OCI-LY7 (cell line): ENCODE results near the gene PLXNB1. TPM values are rescaled to one million over a fixed set of nuclear protein-coding genes. Genes with fewer than 3 reads are reported as not detected.

Experiments used
- BruUV-seq: library from RNA; stranded (reverse); fragments of 400-500 nt; replicated peaks from 2 replicates; lab custom pipeline; 2021; lab: Mats Ljungman, UMichigan
- CTCF ChIA-PET: fragments of 300-600 bp; sonication (Branson Sonifier 250); formaldehyde crosslinking; loops from one replicate; lab custom pipeline; 2022; ENCODE audit warnings: antibody characterized with exemption; ENCODE audit not compliant: unreplicated experiment; lab: Charles Lee
- POLR2A ChIA-PET: fragments of 300-600 bp; sonication (Branson Sonifier 250); formaldehyde crosslinking; loops from one replicate; lab custom pipeline; 2022; ENCODE audit warnings: antibody characterized with exemption; lab: Charles Lee
- DNase-seq: peaks from one replicate; pipeline ENCODE4 v3.0.0-alpha.2; 2015; ENCODE audit warnings: low spot score
- H2AFZ ChIP-seq: fragments of 200-600 bp; sonication (generic), shearing (Covaris generic); 2 replicates; pipeline ENCODE4 v1.6.1; 2014; ENCODE audit warnings: mild to moderate bottlenecking, antibody characterized with exemption, low read length, moderate library complexity
- H3K27ac ChIP-seq: fragments of 200-600 bp; sonication (generic); 2 replicates; pipeline ENCODE4 v1.5.1; 2014; ENCODE audit warnings: mixed run types, low read depth, mild to moderate bottlenecking, moderate library complexity, low read length, inconsistent platforms; ENCODE audit not compliant: poor library complexity, severe bottlenecking
- H3K36me3 ChIP-seq: fragments of 200-600 bp; sonication (generic); 2 replicates; pipeline ENCODE4 v1.6.1; 2014; ENCODE audit warnings: mild to moderate bottlenecking, antibody characterized with exemption, low read length, moderate library complexity, mixed read lengths; ENCODE audit not compliant: insufficient read depth
- H3K4me1 ChIP-seq: fragments of 200-600 bp; sonication (generic); 2 replicates; pipeline ENCODE4 v1.5.1; 2014; ENCODE audit warnings: mild to moderate bottlenecking, low read length; ENCODE audit not compliant: insufficient read depth, poor library complexity, severe bottlenecking
- H3K4me2 ChIP-seq: fragments of 200-600 bp; sonication (generic); 2 replicates; pipeline ENCODE4 v1.6.1; 2014; ENCODE audit warnings: mild to moderate bottlenecking, low read length
- H3K4me3 ChIP-seq: fragments of 200-600 bp; sonication (generic); 2 replicates; pipeline ENCODE4 v1.5.1; 2014; ENCODE audit warnings: mild to moderate bottlenecking, low read depth, low read length; ENCODE audit not compliant: poor library complexity, severe bottlenecking
- H3K79me2 ChIP-seq: fragments of 200-600 bp; sonication (generic); 2 replicates; pipeline ENCODE4 v1.6.1; 2016; ENCODE audit warnings: low read depth, mild to moderate bottlenecking, low read length, moderate library complexity, mixed read lengths; ENCODE audit not compliant: insufficient read depth
- H3K9me2 ChIP-seq: fragments of 200-600 bp; sonication (generic); 2 replicates; pipeline ENCODE4 v1.6.1; 2016; ENCODE audit warnings: mild to moderate bottlenecking, low read length, mixed read lengths; ENCODE audit not compliant: insufficient read depth
- H3K9me3 ChIP-seq: fragments of 200-600 bp; sonication (generic); 2 replicates; pipeline ENCODE4 v1.6.1; 2014; ENCODE audit warnings: mild to moderate bottlenecking, mixed run types, low read length, mixed read lengths
- H4K20me1 ChIP-seq: fragments of 200-600 bp; sonication (generic); 2 replicates; pipeline ENCODE4 v1.6.1; 2014; ENCODE audit warnings: mild to moderate bottlenecking, antibody characterized with exemption, low read length, moderate library complexity, mixed read lengths; ENCODE audit not compliant: insufficient read depth
- EZH2phosphoT487 ChIP-seq: fragments of 200-600 bp; sonication (generic); IDR thresholded peaks from 2 replicates; pipeline ENCODE4 v1.6.1; 2018; ENCODE audit warnings: low read depth, borderline replicate concordance, mild to moderate bottlenecking, mixed run types, antibody characterized with exemption, low read length, moderate library complexity, mixed read lengths
- intact Hi-C: fragments of 100-400 bp; cut with micrococcal nuclease; formaldehyde crosslinking; loops from one replicate; pipeline ENCODE4 v1.10.0; 2022; ENCODE audit not compliant: unreplicated experiment
- total RNA-seq, 2 experiments: library from RNA; depleted of rRNA in 1 of 2; stranded (reverse); fragments of >200 nt in 1 of 2; shearing (Covaris generic) in 1 of 2; gene quantifications; 2 replicates each; pipeline ENCODE4 v1.2.3, GENCODE V29; 2014 to 2022
- TF ChIP-seq, protein P1 (sequence below): fragments of 200-600 bp; sonication (generic); conservative IDR thresholded peaks from 2 replicates; pipeline ENCODE4 v1.5.1; 2014; ENCODE audit warnings: mild to moderate bottlenecking, antibody characterized with exemption, low read length, moderate library complexity, mixed read lengths

Gene PLXNB1
- total RNA-seq, 2 experiments from 2014 or later, result 4.4 to 6.4 TPM

DNA sequence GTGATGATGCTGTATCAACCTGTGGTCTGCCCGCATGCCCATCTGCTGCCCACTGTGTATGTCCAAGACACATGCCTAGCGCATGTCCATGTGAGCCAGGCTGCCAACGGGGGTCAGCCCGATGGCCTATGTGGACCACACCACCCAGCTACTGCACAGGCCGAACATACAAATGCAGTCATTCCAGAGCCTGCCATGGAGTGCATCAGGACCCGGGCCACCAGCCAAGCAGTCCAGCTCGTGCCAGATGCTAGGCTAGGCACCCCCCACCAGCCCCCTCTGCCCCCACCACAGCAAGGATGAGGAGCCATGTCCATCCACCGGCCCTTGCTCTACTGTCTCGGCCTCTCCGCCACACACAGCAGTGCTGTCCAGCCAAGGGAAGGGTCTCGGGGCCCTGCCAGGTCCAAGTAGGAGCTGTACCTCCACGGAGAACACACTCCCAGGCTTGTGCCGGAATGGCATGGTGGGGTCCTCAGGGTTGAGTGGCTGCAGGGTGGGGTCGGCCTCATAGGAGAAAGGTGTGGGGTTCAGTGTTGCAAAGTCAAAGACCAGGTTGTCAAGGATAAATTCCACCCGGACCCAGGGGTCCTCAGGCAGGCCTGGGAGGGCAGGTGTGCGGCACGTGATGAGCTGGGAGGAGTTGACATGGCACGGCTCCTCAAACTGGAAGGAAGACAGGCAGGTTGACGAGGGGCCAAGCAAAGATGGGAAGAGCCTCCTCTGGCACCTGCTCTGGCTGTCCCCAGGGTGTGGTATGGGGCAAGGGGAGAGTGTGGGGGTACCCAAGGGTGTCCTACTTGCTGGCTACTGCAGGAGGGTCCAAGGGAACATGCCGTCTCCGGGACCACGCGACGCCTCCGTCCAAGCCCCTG, 15.3 kb downstream of the PLXNB1 start:
- POLR2A ChIA-PET, result no interaction called here

DNA sequence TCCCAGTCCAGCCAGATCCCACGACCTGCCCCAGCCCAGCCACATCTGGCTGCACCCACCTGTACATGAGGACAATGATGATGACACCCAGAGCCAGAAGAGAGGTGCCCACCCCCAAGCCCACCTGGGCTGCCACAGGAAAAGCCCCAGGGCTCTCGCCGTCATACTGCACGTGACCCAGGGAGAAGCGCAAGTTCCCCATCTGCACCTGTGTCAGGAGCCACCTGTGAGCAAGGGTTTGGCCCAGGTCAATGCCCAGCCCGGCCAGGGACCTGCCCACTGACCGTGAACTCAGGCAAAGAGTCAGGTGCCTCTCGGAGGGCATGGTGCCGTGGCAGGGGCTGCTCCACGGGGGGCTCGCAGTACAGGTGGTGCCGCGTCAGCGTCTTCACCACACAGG, 16.3 kb downstream of the PLXNB1 start:
- TF ChIP-seq, protein P1, sequence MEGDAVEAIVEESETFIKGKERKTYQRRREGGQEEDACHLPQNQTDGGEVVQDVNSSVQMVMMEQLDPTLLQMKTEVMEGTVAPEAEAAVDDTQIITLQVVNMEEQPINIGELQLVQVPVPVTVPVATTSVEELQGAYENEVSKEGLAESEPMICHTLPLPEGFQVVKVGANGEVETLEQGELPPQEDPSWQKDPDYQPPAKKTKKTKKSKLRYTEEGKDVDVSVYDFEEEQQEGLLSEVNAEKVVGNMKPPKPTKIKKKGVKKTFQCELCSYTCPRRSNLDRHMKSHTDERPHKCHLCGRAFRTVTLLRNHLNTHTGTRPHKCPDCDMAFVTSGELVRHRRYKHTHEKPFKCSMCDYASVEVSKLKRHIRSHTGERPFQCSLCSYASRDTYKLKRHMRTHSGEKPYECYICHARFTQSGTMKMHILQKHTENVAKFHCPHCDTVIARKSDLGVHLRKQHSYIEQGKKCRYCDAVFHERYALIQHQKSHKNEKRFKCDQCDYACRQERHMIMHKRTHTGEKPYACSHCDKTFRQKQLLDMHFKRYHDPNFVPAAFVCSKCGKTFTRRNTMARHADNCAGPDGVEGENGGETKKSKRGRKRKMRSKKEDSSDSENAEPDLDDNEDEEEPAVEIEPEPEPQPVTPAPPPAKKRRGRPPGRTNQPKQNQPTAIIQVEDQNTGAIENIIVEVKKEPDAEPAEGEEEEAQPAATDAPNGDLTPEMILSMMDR, result no peak
- TF ChIP-seq EZH2phosphoT487, result no peak

More for the DNA sequence above, 15.3 kb downstream of the PLXNB1 start:
- H3K4me2 ChIP-seq, result no peak overlapping the region
- H3K9me3 ChIP-seq, result no peaks in the 10 kb centered on the region
- TF ChIP-seq EZH2phosphoT487, result no peak
- TF ChIP-seq, protein P1, result no peak
- no peak for DNase-seq
- no TSS peak for BruUV-seq
- no peak overlapping the region for H2AFZ ChIP-seq
- H3K4me1 ChIP-seq, result peaks cover 6% of the 10 kb centered on the region
- intact Hi-C loops, result no loop called here
- H3K79me2 ChIP-seq, result no peaks in the 10 kb centered on the region
- CTCF ChIA-PET, result no interaction called here
- H3K4me3 ChIP-seq, result no peak overlapping the region
- no peaks in the 10 kb centered on the region for H3K36me3 ChIP-seq
- H4K20me1 ChIP-seq, result no peaks in the 10 kb centered on the region
- H3K9me2 ChIP-seq, result no peaks in the 10 kb centered on the region
- H3K27ac ChIP-seq, result no peak overlapping the region

DNA sequence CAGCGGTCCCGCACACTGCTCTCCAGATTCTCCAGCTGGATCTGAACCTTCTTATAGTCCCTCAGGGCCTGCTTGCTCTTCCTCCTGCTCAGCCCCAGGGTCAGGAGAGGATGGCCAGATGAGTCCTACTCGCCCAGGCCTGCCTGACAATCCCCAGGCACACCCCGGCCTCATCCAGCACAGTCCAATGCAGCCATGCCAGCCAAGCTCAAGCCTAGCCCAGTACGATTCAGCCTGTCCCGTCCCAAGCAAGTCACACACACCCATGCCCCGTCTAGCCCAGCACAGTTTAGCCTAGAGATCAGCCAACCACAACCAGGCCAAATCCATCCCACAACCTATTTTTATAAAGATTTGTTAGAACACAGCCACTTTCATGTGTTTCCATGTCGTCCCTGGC, 16.8 kb downstream of the PLXNB1 start:
- Histone ChIP-seq H2AFZ (no peak overlapping the region), H3K9me2 (no peaks in the 10 kb centered on the region), H3K36me3 (no peaks in the 10 kb centered on the region), H3K4me1 (peaks cover 6% of the 10 kb centered on the region), H3K79me2 (no peaks in the 10 kb centered on the region), H4K20me1 (no peaks in the 10 kb centered on the region), H3K9me3 (no peaks in the 10 kb centered on the region), H3K4me2 (no peak overlapping the region), H3K27ac (no peak overlapping the region), H3K4me3 (no peak overlapping the region)
- intact Hi-C loops, result no loop called here
- no peak for DNase-seq
- ChIA-PET CTCF (no interaction called here), POLR2A (no interaction called here)
- no peak for TF ChIP-seq EZH2phosphoT487
- TF ChIP-seq, protein P1, result no peak
- no TSS peak for BruUV-seq

More for the DNA sequence above, 16.3 kb downstream of the PLXNB1 start:
- intact Hi-C loops, result no loop called here
- peaks cover 6% of the 10 kb centered on the region for H3K4me1 ChIP-seq
- H2AFZ ChIP-seq, result no peak overlapping the region
- ChIA-PET CTCF (no interaction called here), POLR2A (no interaction called here)
- no peaks in the 10 kb centered on the region for H3K36me3 ChIP-seq
- no peak overlapping the region for H3K4me2 ChIP-seq
- H3K9me3 ChIP-seq, result no peaks in the 10 kb centered on the region
- H4K20me1 ChIP-seq, result no peaks in the 10 kb centered on the region
- no TSS peak for BruUV-seq
- DNase-seq, result no peak
- H3K4me3 ChIP-seq, result no peak overlapping the region
- no peak overlapping the region for H3K27ac ChIP-seq
- no peaks in the 10 kb centered on the region for H3K9me2 ChIP-seq
- no peaks in the 10 kb centered on the region for H3K79me2 ChIP-seq
